Mucosa of descending colon (tissue), 3 donors: Measurements from ENCODE around the gene CYP4A22. TPM values are rescaled to one million over a fixed set of nuclear protein-coding genes. Genes with fewer than 3 reads are reported as not detected.
A peak's percentile ranks its signal among the peaks of the same experiment; 100 is the strongest.
"Not testable (repeated sequence)": the region's sequence is repeated elsewhere in the genome, so short reads cannot be mapped to it uniquely, and the experiment has no call there.

Source experiments
- ATAC-seq: fragments of 200-7000 bp; cut with Tn5 transposase; one replicate; pipeline ENCODE4 v1.9.1; 2020; ENCODE audit warnings: mild to moderate bottlenecking, moderate library complexity
- DNase-seq, 3 donors: peaks; one replicate each; pipeline ENCODE4 v3.0.0-alpha.2; 2020
- H3K36me3 ChIP-seq: fragments of 200-600 bp; one replicate; pipeline ENCODE4 v1.8.0; 2021; ENCODE audit warnings: low read depth, mild to moderate bottlenecking
- H3K4me1 ChIP-seq: fragments of 200-600 bp; one replicate; pipeline ENCODE4 v1.8.0; 2021; ENCODE audit warnings: low read depth, mild to moderate bottlenecking
- H3K4me3 ChIP-seq: fragments of 200-600 bp; one replicate; pipeline ENCODE4 v1.8.0; 2021; ENCODE audit warnings: mild to moderate bottlenecking
- H3K9me3 ChIP-seq: fragments of 200-600 bp; one replicate; pipeline ENCODE4 v1.8.0; 2021; ENCODE audit warnings: mild to moderate bottlenecking
- intact Hi-C, 2 donors: fragments of 100-400 bp; cut with DNase I in 1 of 2; cut with micrococcal nuclease in 1 of 2; formaldehyde crosslinking; loops; one replicate each; pipeline versions ENCODE4 v1.11.0 to v1.11.1; 2022; cut with DNase I, micrococcal nuclease
- total RNA-seq, 3 donors: library from RNA; stranded (reverse); fragmentation: NEBNext Ultra II Directional in 2 of 3; extraction: Animal tissue kit (Norgen Biotek cat#: 25700) in 2 of 3; gene quantifications; one replicate each; pipeline versions ENCODE4 v1.2.1 to v1.2.4, GENCODE V29; 2021 to 2023
- TF ChIP-seq, protein P1 (sequence below): fragments of 200-600 bp; IDR thresholded peaks from one replicate; pipeline ENCODE4 v1.8.0; 2022; ENCODE audit warnings: antibody characterized with exemption, mild to moderate bottlenecking
- donor health status: DM: no; HTN: no; CAD: no; lungs with moderate emphysema.
- donor health status: DM: no; HTN: no; CAD: no.
- donor health status: DM: no; HTN: yes; CAD: no.

CYP4A22 gene
- total RNA-seq, 3 donors from 2014 or later: not detected

DNA sequence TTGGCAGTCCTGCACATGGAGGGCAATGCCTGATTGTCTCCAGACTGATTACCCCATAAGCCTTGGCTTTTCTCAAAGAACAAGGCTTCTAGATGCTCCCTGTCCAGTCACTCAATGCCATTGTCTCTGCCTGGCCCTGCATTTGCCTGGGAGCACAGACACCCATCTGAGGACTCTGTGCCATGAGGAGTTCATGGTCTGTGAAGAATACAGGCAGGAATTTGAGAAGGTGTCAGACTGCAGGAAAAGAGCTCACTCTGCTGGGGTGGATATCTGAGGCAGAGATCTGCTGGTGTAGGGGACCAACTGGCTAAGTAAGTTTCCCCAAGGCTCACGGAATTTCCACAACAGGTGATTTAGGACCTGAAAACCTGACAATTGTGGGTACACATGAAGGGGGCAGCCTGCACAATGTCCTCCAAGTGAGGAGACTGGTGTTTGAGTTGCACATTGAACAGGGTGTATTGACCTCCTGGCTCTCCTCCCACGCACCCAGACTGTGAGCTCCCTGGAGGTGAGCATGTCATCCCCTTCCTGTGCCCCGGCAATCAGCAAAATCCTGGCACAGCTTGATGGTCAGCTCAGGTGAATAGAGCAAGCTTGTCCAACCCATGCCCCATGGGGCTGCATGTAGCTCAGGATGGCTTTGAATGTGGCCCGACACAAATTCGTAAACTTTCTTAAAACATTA is 829 bp downstream of the CYP4A22 start:
- Histone ChIP-seq H3K4me3 (no peak overlapping the region), H3K36me3 (no peaks in the 10 kb centered on the region), H3K4me1 (no peaks in the 10 kb centered on the region), H3K9me3 (no peaks in the 10 kb centered on the region)
- no peak for ATAC-seq
- no peak for DNase-seq
- intact Hi-C loops: no loop called here
- TF ChIP-seq, protein P1, sequence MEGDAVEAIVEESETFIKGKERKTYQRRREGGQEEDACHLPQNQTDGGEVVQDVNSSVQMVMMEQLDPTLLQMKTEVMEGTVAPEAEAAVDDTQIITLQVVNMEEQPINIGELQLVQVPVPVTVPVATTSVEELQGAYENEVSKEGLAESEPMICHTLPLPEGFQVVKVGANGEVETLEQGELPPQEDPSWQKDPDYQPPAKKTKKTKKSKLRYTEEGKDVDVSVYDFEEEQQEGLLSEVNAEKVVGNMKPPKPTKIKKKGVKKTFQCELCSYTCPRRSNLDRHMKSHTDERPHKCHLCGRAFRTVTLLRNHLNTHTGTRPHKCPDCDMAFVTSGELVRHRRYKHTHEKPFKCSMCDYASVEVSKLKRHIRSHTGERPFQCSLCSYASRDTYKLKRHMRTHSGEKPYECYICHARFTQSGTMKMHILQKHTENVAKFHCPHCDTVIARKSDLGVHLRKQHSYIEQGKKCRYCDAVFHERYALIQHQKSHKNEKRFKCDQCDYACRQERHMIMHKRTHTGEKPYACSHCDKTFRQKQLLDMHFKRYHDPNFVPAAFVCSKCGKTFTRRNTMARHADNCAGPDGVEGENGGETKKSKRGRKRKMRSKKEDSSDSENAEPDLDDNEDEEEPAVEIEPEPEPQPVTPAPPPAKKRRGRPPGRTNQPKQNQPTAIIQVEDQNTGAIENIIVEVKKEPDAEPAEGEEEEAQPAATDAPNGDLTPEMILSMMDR: no peak

DNA sequence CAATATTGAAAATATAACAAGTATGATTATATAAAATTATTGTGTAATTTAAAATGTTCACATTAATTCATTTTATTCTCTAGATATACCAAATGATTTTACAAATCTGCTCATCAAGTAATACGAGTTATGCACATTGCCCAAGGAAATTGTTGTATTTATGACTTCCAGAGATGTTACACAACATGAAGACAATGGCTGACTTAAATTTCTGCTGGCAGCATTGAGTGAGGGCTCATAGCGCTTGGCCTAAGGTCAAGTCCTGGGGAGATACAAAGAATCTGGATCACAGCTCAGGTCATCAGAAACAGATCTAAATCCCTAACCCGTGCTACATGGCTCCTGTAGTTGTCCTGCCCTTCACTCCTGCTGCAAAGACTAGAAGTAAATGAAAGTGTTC is 3.1 kb downstream of the CYP4A22 start:
- H3K9me3 ChIP-seq, H3K4me1 ChIP-seq, intact Hi-C loops, ATAC-seq, H3K4me3 ChIP-seq, H3K36me3 ChIP-seq, DNase-seq: not testable (repeated sequence)

DNA sequence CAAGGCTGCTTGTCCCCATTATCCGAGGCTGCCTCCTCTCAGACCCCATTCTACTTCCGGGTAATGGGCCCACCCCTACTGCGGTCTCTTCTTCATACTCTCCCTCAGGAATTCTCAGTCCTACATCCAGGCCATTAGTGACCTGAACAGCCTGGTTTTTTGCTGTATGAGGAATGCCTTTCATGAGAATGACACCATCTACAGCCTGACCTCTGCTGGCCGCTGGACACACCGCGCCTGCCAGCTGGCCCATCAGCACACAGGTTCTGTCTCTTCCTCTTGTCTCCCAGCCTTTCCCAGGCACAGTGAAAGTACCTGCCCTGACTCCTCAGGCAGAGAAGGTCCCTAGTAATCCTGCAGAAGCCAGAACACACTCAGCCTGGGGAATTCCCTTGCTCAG is 6.4 kb downstream of the CYP4A22 start:
- H3K36me3 ChIP-seq, H3K9me3 ChIP-seq, intact Hi-C loops, H3K4me1 ChIP-seq, H3K4me3 ChIP-seq: not testable (repeated sequence)
- ATAC-seq (peak; percentile 44), DNase-seq (peak in 1 of 3 donors; percentile 6)

DNA sequence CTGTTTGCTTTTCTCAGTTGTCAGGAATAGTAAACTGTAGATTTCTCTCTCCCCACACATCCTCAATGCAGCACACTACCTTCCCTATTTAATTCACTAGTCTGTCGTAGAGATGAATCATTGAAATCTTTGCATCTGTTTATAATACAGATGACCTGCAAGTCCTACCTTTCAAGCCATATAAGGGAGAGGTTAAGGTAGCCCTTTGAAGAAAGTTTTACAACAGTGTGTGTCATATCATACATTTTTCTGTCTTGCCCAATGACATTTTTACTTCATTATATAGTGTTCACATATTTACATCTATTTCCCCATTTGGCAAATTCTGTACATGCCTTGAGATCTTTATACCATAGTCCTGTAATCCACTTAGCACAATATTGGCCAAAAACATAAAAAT is 9.3 kb downstream of the CYP4A22 start:
- H3K9me3 ChIP-seq, H3K4me3 ChIP-seq, intact Hi-C loops, H3K36me3 ChIP-seq, H3K4me1 ChIP-seq, DNase-seq: not testable (repeated sequence)
- ATAC-seq: peak; percentile 54

DNA sequence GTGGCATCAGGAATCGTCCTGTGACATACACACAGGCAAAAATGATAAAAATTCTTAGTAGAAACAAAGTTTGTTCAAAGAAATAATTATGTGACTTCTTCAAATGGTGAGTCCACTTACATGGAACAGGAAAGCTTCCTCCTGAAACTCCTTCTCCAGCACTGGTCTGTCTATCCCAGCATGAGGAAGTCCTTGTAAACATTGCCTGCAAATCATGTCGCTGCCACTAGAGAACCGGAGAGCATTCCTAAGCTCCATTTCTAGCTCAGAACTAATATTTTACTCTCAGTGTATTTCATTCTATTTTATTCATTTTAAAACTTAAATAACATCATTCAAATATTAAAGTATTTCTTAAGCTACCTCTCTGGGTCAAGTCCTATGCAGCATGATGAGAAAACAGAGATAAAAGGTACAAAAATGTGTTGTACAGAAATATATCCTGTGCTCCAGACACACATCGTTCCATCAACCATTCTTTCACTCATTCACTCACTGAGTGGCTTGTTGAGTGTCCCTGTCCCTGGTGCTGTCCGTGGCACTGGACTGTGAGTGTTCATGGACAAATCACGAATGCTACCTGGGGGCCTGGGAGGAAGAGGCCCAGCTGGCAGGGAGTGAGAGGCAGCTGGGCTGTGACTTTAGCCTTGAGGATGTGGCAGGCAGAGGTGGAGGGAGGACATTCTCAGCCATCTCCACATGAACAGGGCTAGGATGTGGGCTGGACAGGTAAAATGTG is 10.0 kb downstream of the CYP4A22 start:
- intact Hi-C loops: no loop called here
- TF ChIP-seq, protein P1: no peak
- Histone ChIP-seq H3K36me3 (no peaks in the 10 kb centered on the region), H3K9me3 (no peaks in the 10 kb centered on the region), H3K4me1 (no peaks in the 10 kb centered on the region), H3K4me3 (no peak overlapping the region)
- ATAC-seq (no peak), DNase-seq (no peak)

DNA sequence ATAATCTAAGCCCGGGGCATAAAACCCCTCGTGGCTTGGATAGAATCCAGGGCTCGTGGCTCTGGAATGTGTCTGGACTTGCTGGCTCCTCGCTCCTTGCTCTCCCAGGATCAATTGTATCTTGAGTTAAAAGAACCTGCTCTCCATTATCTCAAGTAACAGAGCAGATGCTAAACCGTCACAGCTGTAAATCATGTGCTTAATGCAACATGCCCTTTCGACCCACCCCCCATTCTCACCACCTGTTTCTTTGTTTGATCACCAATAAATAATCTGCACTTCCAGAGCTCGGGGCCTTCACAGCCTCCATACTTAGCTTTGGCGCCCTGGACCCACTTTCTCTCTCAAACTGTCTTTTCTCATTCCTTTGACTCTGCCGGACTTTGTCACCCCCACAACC is 11.9 kb downstream of the CYP4A22 start:
- ATAC-seq, intact Hi-C loops: not testable (repeated sequence)

DNA sequence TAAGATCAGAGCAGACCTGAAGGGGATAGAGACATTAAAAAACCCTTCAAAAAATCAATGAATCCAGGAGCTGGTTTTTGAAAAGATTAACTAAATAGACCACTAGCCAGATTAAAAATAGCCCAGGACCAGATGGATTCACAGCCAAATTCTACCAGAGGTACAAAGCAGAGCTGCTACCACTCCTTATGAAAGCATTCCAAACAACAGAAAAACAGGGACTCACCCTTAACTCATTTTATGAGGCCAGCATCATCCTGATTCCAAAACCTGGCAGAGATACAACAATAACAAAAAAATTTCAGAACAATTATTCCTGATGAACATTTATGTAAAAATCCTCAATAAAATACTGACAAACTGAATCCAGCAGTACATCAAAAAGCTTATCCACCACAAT is 19.2 kb downstream of the CYP4A22 start:
- intact Hi-C loops, H3K4me3 ChIP-seq, H3K36me3 ChIP-seq, H3K4me1 ChIP-seq, H3K9me3 ChIP-seq, DNase-seq, ATAC-seq: not testable (repeated sequence)

More for the DNA sequence above, 11.9 kb downstream of the CYP4A22 start:
- H3K4me1 ChIP-seq, H3K9me3 ChIP-seq, H3K4me3 ChIP-seq, H3K36me3 ChIP-seq, DNase-seq: not testable (repeated sequence)

DNA sequence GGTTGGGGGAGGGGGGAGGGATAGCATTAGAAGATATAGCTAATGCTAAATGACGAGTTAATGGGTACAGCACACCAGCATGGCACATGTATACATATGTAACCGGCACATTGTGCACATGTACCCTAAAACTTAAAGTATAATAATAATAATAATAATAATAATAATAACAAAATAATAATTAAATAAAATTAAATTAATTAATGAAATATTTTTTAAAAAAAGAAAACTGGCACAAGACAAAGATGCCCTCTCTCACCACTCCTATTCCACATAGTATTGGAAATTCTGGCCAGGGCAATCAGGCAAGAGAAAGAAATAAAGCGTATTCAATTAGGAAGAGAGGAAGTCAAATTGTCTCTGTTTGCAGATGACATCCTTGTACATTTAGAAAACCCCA is 20.7 kb downstream of the CYP4A22 start:
- DNase-seq, H3K4me1 ChIP-seq, H3K4me3 ChIP-seq, H3K9me3 ChIP-seq, intact Hi-C loops, H3K36me3 ChIP-seq, ATAC-seq: not testable (repeated sequence)
